Germinal center (tissue), 1 donor: ENCODE data around the gene TCP10L.
"Not testable (repeated sequence)": the region's sequence is repeated elsewhere in the genome, so short reads cannot be mapped to it uniquely, and the experiment has no call there.

ENCODE experiments used
- DNase-seq: peaks from one replicate; pipeline ENCODE4 v3.0.0; 2012; ENCODE audit warnings: mixed read lengths, low spot score

Gene TCP10L

DNA sequence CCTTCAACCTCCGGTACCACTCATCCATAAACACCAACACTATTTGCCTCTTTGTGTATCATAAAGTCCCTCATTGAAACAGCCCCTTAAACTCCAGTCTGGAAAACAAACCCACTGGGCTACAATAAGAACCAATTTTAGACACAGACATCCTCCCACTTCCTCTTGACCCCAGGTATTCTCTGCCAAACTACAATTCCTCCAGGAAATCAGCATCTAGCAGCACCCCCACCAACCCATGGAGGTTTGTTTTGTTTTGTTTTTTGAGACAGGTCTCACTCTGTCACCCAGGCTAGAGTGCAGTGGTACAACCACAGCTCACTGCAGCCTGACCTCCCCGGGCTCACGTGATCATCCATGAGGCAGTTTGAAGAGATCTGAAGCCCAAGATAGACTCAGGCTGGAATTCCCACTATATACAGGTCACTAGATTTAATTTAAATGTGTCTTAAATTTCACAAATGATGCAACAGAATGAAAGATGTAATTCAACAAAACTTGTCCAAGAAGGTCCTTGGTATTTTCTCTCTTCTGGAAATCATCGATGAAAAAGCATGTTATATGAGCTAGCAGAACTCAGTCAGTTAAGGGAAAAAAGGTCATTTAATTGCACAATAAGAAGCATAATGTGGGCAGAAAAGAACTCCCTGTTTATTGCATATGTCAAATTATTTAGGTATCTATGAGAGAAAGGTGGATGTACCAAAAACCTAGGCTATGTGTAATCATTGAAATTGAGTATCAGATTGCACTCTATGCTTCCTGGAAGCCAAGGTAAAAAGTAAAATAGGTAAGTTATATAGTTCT, 30.3 kb downstream of the TCP10L start:
- DNase-seq: no peak

DNA sequence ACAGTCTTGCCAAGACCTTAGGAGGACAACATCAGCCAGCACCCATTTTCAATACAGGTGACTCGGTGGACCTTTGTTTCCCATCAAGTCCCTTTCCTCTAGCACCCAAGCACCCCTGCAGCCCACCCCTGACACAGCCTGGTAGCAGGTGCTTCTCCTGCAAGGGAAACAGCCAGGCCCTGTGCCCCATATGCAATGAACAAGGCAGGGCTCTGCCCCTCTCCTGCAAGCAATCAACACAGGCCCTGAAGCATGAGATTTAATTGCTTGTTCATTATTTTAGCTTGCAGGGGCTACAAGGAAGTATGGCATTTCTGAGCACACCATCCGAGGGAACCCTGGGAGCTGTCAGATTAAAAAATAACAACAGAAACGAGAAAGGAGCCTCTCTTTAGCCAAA, 35.4 kb downstream of the TCP10L start:
- DNase-seq: no peak

DNA sequence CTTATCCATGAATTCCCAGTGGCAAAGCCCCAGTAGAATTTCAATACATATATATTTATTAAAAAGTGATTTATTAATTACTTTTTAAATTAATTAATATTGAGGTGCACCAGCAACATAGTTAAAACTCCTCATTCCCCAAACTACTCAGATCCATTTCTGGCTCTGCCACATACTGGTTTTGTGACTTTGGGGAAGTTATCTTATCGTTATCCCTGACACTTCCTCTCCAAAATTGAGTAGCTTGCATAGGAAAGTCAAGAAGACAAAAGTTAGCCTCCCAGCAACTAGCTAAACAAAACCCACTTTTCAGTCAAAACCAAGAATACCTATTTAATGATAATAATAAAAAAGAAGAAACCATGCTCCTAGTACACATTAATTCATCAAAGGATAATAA, 35.9 kb downstream of the TCP10L start:
- no peak for DNase-seq

GRCh38 chr21:32548978-32549377, 36.3 kb downstream of the TCP10L start:
- no peak for DNase-seq

DNA sequence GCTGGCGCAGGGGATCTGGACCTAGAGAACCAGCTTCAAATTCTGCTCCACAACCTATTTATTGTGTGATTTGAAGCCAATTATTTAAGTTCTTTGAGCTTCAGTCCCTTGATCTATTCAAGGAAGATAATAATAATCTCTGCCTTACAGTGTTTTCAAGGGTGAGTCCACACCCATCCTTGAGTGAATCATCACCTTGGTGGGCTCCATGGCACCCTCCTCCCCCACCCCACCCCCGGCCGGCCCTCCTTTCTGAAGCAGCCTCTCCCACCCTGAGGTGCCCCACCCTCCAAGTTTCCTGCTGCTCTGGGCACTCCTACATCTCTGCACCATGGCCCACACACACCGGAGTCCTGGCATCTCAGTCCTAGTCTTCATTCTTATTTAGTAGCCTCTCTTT, 38.3 kb downstream of the TCP10L start:
- no peak for DNase-seq

DNA sequence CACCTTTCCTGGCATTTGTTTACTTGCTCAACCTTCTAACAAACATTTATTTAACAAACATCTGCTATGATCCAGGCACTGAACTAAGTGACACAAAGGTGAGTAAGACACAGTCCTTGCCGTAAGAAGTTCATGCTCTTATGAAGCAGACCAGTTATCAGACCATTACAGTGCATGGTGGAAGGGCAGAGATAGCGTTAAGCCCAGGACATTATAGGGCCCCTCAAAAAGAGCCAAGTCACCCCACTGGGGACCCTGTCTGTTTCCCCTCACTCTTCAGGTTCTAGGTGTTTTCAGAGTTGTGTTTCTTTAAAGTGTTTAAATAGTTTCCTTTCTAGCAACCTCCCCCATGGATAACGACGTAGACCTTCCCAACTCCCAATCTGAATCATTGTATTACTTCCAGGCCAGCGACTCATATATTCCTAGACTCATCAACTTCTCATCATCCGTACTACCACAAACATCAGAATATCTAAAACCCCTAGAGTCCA, 39.3 kb downstream of the TCP10L start:
- no peak for DNase-seq

GRCh38 chr21:32544697-32545096, 40.6 kb downstream of the TCP10L start:
- DNase-seq: no peak

- DNase-seq: no peak
Measured at GRCh38 chr21:32543975-32544374, 41.3 kb downstream of the TCP10L start.

DNA sequence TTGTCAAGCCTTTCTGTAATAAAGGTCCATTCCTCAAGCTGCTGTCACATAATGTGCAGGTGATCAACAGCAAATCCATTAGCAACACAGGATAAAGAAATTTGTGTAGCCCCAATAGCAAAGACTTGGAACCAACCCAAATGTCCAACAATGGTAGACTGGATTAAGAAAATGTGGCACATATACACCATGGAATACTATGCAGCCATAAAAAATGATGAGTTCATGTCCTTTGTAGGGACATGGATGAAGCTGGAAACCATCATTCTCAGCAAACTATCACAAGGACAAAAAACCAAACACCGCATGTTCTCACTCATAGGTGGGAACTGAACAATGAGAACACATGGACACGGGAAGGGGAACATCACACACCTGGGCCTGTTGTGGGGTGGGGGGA, 42.3 kb downstream of the TCP10L start:
- DNase-seq: not testable (repeated sequence)

GRCh38 chr21:32539378-32539777, 45.9 kb downstream of the TCP10L start:
- no peak for DNase-seq

DNA sequence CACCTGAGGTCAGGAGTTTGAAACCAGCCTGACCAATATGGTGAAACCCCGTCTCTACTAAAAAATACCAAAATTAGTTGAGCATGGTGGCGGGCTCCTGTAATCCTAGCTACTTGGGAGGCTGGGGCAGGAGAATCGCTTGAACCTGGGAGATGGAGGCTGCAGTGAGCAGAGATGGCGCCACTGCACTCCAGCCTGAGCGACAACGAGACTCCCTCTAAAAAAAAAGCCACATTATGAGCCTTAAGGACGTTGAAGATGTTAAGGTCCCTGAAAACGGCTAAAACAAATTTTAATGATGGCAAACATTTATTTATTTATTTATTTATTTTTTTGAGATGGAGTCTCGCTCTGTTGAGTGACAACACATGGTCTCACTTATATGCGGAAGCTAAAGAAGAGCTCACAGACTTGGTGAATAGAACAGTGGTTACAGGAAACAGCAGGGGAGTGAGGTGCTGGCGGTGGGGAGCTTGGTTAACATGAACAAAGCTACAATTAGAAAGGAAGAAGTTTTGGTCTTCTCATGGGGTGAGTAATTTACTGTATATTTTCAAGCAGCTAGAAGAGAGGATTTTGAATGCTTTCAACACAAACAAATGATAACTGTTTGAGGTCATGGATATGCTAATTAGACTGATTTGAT, 47.1 kb downstream of the TCP10L start:
- no peak for DNase-seq

DNA sequence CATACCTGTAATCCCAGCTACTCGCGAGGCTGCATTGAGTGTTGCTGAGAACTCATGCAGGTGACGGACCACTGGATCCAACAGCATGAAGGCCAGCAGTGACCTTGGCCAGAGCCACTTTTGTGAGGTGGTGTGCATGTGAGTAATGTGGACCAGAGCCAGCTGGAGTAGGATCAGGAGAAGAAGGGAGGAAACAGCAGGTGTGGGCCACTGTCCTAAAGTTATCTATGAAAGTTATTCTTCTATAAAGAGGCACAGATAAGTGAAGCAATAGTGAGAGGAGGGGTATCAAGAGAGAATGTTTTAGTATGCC, 47.8 kb downstream of the TCP10L start:
- DNase-seq: no peak

DNA sequence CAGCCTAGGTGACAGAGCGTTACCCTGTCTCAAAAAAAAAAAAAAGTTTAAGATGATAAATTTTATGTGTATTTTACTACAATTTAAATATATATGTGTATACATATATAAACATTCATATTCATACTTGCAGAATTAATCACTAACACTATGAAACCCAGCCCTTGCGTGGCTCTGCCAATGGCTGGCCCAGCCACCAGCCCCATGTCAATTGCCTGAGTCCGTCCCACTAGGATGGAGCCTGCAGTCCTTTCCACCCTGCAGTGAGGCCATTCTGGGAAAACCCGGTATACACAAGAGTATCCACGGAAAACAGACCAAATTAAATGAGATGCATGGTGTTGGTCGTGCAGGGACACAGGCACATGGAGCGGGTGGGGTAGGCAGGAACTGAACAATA, 49.7 kb downstream of the TCP10L start:
- no peak for DNase-seq

GRCh38 chr21:32534113-32534512, 51.2 kb downstream of the TCP10L start:
- DNase-seq: no peak

DNA sequence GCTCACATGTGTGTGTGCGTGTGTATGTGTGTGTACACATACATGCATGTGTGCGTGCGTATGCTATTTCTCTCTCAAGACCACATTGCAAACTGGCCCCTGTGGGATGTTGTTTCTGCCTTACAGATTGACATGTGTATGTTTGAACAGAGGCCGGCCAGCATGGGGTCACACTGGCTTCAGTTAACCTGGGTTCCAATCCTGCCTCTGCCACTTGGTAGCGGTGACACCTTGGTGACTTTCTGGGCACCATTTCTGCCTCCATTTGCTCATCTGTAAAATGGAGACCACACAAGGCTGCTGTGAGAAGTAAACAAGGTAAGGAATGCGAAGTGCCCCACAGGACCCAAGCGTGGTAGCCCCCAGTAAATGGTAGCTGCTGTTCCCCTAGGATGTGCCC, 51.7 kb downstream of the TCP10L start:
- no peak for DNase-seq

DNA sequence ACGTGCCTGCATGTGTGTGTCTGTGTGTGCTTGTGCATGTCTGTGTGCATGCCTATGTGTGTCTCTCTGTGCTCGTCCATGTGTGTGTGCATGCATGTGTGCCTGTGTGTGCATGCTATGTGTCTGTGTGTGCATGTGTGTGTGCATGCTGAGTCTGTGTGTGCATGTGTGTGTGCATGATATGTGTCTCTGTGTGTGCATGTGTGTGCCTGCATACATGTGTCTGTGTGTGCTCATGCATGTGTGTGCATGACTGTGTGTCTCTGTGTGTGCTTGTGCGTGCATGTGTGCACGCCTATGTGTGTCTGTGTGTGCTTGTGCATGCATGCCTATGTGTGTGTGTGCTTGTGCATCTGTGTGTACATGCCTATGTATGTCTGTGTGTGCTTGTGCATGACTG, 52.3 kb downstream of the TCP10L start:
- no peak for DNase-seq

- DNase-seq: no peak
Measured at GRCh38 chr21:32532636-32533035, 52.7 kb downstream of the TCP10L start.

DNA sequence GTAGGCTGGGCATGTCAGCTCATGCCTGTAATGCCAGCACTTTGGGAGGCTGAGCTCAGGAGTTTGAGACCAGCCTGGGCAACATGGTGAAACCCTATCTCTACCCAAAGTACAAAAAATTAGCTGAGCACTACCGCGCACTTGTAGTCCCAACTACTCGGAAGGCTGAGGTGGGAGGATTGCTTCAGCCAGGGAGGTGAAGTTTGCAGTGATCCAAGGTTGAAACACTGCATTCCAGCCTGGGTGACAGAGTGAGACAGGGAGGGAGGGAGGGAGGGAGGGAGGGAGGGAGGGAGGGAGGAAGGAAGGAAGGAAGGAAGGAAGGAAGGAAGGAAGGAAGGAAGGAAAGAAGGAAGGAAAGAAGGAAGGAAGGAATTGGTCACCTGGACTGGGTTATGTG, 53.8 kb downstream of the TCP10L start:
- DNase-seq: not testable (repeated sequence)

DNA sequence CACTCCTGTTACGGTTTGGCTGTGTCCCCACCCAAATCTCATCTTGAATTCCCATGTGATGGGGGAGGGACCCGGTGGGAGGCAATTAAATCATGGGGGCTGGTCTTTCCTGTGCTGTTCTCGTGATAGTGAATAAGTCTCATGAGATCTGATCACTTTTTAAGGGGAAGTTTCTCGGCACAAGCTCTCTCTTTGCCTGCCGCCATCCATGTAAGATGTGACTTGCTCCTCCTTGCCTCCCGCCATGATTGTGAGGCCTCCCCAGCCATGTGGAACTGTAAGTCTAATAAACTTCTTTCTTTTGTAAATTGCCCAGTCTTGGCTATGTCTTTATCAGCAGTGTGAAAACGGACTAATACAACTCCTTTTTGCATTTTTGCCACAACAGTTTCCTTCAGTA, 54.5 kb downstream of the TCP10L start:
- DNase-seq: not testable (repeated sequence)

DNA sequence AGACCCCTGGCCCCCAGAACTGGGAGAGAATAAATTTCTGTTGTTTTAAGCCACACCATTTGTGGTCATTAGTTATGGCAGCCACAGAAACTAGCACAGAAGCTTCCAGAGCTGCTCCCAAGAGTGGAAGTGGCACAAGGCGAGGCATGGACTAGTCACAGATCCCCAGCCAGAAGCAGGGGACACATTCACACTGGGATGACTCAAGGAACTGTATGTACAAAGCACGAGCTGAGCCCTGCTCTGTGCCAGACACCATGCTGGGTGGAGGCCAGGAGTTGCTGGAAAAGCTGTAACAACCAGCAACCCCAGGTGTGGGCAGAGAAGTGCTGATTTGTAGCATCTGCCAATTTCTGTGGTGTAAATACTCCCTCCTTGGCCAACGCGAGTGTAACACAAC, 55.6 kb downstream of the TCP10L start:
- DNase-seq: no peak

- DNase-seq: no peak
Measured at GRCh38 chr21:32525282-32525681, 60.0 kb downstream of the TCP10L start.

DNA sequence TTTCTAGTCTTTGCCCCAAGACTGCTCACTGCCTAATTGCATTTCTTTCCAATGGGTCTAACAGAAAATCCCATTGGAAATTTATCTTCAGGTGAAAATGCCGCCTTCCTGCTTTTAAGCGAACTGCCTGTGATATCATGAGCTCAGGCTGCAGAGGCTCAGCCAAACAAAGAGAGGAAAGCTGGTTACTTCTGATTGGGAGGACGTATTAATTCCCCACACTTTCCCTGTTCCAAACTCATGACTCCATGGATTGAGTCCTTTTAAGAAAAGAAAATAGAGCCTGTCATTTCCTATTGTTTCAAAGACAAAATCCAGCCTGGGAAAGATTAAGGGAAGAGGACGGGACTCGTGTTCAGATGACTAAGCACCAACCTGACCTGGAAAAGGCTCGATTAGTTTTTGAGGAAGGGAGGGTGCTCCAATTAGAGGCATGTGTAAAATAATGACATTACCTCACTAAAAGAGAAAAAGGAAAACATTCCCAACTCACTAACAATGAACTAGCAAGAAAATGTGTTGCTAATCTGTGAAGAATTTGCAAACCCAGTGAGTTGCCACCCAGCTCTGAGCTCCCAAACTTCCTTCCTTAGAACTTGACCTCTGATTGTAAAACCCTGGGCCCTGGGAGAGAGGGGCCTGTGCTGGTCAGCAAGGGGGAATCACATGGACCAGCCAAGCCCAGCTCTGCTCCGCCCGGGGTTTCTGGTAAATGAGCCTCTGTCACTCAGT, 61.2 kb downstream of the TCP10L start:
- DNase-seq: no peak
